ENCODE measurements around the gene KNDC1.
A peak's percentile ranks its signal among the peaks of the same experiment; 100 is the strongest.
"Not testable (repeated sequence)": the region's sequence is repeated elsewhere in the genome, so short reads cannot be mapped to it uniquely, and the experiment has no call there.

KNDC1 gene

DNA sequence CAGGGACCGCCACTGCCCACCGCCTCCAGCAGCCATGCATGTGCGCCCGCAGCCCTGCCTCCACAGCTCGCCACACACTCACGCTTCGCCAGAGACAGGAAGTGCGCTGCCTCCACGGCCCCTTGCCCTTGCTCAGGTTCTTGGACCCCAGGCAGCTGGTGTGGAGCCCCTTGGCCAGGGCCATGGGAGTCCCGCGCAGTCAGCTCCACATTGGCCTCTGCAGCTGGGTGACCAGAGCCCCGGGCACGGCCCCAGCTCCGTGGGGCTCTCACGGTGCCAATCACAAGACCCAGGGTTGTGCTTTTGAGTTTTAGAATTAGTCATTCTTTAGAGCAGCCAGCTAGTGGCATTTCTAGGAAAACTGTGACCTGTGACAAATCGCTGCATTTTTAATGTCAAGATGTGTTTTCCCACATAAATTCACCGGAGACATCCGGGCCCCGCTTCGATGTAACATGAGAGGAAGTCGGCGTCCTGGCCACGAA lies 65.7 kb downstream of the KNDC1 start:
- WGBS = 96% methylated on average over 23 of the region's 23 CpGs
- H3K4me1 ChIP-seq (ENCODE audit: insufficient read depth, low read length) = no peaks in the 10 kb centered on the region
- no peak overlapping the region for H3K4me3 ChIP-seq (ENCODE audit: low read length)
- no peaks in the 10 kb centered on the region for H3K9me3 ChIP-seq (ENCODE audit: insufficient read depth, low read depth, low read length)
- H3K27me3 ChIP-seq (ENCODE audit: insufficient read depth, low read length) = peaks cover 27% of the 10 kb centered on the region
- H3K36me3 ChIP-seq (ENCODE audit: insufficient read depth, low read length) = no peaks in the 10 kb centered on the region
- H3K9ac ChIP-seq (ENCODE audit: low read depth, low read length) = 0 out of 2 replicates have a peak overlapping the region, but pooled peaks have one; percentile 19
- H3K27ac ChIP-seq (ENCODE audit: low read depth, low read length) = no peak overlapping the region

DNA sequence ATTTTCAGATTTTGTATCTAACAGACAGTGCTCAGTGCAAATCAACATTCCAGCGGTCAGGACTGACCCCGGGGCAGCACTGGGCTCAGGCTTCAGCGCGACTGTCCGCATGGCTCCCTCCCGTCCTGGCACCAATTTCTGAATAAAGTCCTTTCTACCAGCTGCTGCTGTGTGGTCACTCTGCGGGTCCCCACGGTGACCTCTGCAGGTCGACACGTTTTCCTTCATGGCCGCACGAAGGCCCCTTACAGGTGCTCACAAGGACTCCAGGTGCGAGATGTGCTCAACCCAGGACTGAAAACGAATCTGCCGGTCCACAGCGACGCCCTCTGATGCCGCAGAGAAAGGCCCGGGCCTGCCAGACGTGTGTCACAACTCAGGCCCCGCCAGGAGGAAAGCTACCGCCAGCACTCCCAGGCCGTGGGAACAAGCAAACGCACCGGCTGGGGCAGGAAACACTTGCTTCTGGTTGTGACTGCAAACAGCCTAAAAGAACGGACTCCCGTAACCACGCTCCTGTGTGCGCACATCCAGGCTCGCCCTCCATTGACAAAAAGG lies 66.3 kb downstream of the KNDC1 start:
- peaks cover 32% of the 10 kb centered on the region for H3K27me3 ChIP-seq (ENCODE audit: insufficient read depth, low read length)
- H3K9me3 ChIP-seq (ENCODE audit: insufficient read depth, low read depth, low read length) = no peaks in the 10 kb centered on the region
- H3K4me1 ChIP-seq (ENCODE audit: insufficient read depth, low read length) = no peaks in the 10 kb centered on the region
- no peak overlapping the region for H3K27ac ChIP-seq (ENCODE audit: low read depth, low read length)
- H3K9ac ChIP-seq (ENCODE audit: low read depth, low read length) = 0 out of 2 replicates have a peak overlapping the region, but pooled peaks have one; percentile 19
- WGBS = 87% methylated on average over 30 of the region's 30 CpGs
- H3K36me3 ChIP-seq (ENCODE audit: insufficient read depth, low read length) = no peaks in the 10 kb centered on the region
- no peak overlapping the region for H3K4me3 ChIP-seq (ENCODE audit: low read length)

DNA sequence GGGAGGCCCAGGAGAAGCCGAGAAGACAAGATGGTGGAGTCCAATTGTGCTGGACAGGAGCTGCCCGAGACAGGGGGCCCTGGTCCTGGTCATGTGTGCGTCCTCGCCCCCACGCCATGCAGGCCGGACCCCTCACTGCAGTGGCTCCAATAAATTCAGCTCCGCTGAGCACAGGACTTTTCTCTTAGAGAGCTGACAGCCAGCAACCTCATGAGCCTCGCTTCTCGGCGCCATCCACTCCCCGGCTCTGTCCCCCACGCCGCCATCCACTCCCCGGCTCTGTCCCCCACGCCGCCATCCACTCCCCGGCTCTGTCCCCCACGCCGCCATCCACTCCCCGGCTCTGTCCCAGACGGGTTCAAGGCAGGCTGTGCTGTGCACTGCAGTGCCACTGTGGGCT lies 67.2 kb downstream of the KNDC1 start:
- no peak overlapping the region for H3K9ac ChIP-seq (ENCODE audit: low read depth, low read length)
- H3K27me3 ChIP-seq (ENCODE audit: insufficient read depth, low read length) = peaks cover 41% of the 10 kb centered on the region
- no peaks in the 10 kb centered on the region for H3K36me3 ChIP-seq (ENCODE audit: insufficient read depth, low read length)
- H3K4me1 ChIP-seq (ENCODE audit: insufficient read depth, low read length) = no peaks in the 10 kb centered on the region; the same call in 1 of the 2 replicates
- H3K9me3 ChIP-seq (ENCODE audit: insufficient read depth, low read depth, low read length) = no peaks in the 10 kb centered on the region
- H3K4me3 ChIP-seq (ENCODE audit: low read length) = no peak overlapping the region
- no peak overlapping the region for H3K27ac ChIP-seq (ENCODE audit: low read depth, low read length)
- WGBS = 95% methylated on average over 21 of the region's 21 CpGs

DNA sequence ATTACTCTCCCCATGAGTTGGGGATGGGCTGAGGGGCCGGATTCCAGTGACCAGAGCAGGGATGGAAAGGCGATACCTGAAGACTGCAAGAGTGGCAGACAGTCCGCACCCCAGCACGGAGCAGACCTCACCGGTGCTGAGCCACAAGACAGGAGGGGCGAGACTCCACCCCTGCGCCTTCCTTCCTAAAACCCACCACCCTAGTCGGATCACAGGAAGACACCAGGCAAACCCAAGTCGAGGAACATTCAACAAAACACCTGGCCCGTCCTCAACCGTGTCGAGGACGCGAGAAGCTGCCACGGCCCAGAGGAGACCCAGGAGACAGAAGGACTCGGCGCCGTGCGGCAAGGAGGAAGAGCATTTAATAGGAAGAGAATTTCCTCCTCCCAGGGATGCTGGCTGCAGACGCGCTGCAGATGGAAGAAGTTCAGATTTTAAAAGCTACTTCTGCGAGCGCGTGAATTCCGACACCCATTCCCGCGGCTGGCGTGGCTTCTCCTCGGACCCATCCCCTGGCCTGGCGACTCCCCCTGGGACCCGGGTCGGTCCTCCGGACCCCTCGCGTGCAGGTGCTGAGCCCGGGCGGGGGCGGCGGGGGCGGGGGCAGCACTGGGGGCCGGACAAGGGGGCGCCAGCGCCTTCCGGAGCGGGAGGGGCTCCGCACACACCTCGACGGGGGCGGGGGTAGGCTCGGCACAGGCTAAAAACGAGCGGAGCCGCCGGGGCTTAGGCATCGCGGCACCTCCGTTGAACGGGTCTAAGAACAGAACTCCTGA lies 69.4 kb downstream of the KNDC1 start:
- Histone ChIP-seq H3K9me3 (ENCODE audit: insufficient read depth, low read depth, low read length) (no peaks in the 10 kb centered on the region), H3K9ac (ENCODE audit: low read depth, low read length) (no peak overlapping the region), H3K27ac (ENCODE audit: low read depth, low read length) (no peak overlapping the region), H3K27me3 (ENCODE audit: insufficient read depth, low read length) (peaks cover 60% of the 10 kb centered on the region), H3K4me3 (ENCODE audit: low read length) (peak overlapping the region; percentile 47), H3K36me3 (ENCODE audit: insufficient read depth, low read length) (no peaks in the 10 kb centered on the region), H3K4me1 (ENCODE audit: insufficient read depth, low read length) (no peaks in the 10 kb centered on the region; the same call in 1 of the 2 replicates)
- 8% methylated on average over 58 of the region's 58 CpGs for WGBS

DNA sequence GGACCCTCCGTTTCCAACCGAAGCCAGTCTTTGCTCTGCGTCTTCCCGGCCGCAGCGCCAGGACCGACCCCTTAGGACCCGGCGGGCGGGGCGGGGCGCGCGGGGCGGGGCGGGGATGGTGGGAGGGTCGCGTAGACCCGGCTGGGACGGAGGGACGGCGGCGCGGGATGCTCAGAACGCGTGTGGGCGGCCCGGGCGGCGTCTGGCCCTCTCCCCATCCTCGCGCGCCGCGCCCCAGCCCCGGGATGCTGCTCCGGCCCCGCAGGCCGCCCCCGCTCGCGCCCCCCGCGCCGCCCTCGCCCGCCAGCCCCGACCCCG lies 70.0 kb downstream of the KNDC1 start, which contains the start of gene UTF1:
Gene UTF1, plus strand, starts transcription at position 174 of the 318 bp plus-strand sequence. Its CDS starts 72 bp downstream, at position 246.
- no peaks in the 10 kb centered on the region; the same call in 1 of the 2 replicates for H3K4me1 ChIP-seq (ENCODE audit: insufficient read depth, low read length)
- H3K9me3 ChIP-seq (ENCODE audit: insufficient read depth, low read depth, low read length) = no peaks in the 10 kb centered on the region
- H3K36me3 ChIP-seq (ENCODE audit: insufficient read depth, low read length) = no peaks in the 10 kb centered on the region
- peak within 1 kb of the TSS; percentile 24; the same call in 1 of the 2 replicates for H3K9ac ChIP-seq (ENCODE audit: low read depth, low read length)
- H3K27me3 ChIP-seq (ENCODE audit: insufficient read depth, low read length) = peaks cover 63% of the 10 kb centered on the region
- peak within 1 kb of the TSS; percentile 47 for H3K4me3 ChIP-seq (ENCODE audit: low read length)
- WGBS = under 1% methylated on average over 49 of the region's 49 CpGs
- H3K27ac ChIP-seq (ENCODE audit: low read depth, low read length) = no peak within 1 kb of the TSS

DNA sequence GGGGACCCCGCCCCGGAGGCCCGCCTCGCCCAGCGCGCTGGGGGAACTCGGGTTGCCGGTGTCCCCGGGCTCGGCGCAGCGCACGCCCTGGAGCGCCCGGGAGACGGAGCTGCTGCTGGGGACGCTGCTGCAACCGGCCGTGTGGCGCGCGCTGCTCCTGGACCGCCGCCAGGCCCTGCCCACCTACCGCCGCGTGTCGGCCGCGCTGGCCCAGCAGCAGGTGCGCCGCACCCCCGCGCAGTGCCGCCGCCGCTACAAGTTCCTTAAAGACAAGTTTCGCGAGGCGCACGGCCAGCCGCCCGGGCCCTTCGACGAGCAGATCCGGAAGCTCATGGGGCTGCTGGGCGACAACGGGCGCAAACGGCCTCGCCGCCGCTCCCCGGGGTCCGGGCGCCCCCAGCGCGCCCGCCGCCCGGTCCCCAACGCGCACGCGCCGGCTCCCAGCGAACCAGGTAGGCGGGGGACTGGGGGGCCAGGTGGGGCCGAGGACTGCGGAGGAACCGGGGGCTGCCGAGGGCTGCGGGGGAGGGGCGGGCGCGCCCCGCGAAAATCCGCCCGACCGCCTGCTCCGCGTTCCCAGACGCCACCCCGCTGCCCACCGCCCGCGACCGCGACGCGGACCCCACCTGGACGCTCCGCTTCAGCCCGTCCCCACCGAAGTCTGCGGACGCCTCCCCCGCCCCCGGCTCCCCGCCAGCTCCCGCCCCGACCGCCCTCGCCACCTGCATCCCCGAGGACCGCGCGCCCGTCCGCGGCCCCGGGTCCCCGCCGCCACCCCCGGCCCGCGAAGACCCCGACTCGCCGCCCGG lies 70.6 kb downstream of the KNDC1 start:
- no peaks in the 10 kb centered on the region for H3K9me3 ChIP-seq (ENCODE audit: insufficient read depth, low read depth, low read length)
- H3K4me3 ChIP-seq (ENCODE audit: low read length) = peak overlapping the region; percentile 47
- no peaks in the 10 kb centered on the region for H3K36me3 ChIP-seq (ENCODE audit: insufficient read depth, low read length)
- peak overlapping the region; percentile 24; the same call in 1 of the 2 replicates for H3K9ac ChIP-seq (ENCODE audit: low read depth, low read length)
- WGBS = 1% methylated on average over 122 of the region's 122 CpGs
- H3K27me3 ChIP-seq (ENCODE audit: insufficient read depth, low read length) = peaks cover 69% of the 10 kb centered on the region
- H3K27ac ChIP-seq (ENCODE audit: low read depth, low read length) = no peak overlapping the region
- no peaks in the 10 kb centered on the region; the same call in 1 of the 2 replicates for H3K4me1 ChIP-seq (ENCODE audit: insufficient read depth, low read length)

DNA sequence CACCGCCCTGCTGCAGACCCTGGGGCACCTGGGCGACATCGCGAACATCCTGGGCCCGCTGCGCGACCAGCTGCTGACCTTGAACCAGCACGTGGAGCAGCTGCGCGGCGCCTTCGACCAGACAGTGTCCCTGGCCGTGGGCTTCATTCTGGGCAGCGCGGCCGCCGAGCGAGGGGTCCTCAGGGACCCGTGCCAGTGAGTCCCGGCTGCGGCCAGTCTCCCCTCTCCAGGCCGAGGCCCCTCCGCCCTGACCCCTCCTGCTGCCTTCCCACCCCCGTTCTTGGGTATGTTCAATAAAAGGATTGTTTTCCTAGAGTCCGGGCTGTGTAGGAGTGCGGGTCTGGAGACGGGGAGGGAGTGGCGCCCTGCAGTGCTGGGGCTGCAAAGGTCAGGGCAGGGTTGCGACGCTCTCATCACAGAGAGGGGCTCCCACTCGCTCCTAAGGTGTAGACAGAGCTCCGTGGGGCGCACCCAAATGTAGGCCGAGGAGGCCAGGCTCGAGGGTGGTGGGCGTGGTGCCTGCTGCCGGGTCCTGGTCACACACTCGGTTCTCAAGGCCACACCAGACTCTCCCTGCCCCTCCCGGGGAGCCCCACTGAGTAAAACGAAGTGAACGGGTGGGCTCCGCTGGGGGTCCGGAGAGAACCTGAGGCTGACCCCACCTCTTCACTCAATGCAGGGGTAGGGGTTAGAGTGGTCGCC lies 71.4 kb downstream of the KNDC1 start:
- peak overlapping the region; percentile 34 for H3K4me3 ChIP-seq (ENCODE audit: low read length)
- H3K9me3 ChIP-seq (ENCODE audit: insufficient read depth, low read depth, low read length) = no peaks in the 10 kb centered on the region
- no peaks in the 10 kb centered on the region; the same call in 1 of the 2 replicates for H3K4me1 ChIP-seq (ENCODE audit: insufficient read depth, low read length)
- 9% methylated on average over 44 of the region's 44 CpGs for WGBS
- H3K9ac ChIP-seq (ENCODE audit: low read depth, low read length) = no peak overlapping the region
- peak overlapping the region; percentile 1; the same call in 1 of the 2 replicates for H3K27ac ChIP-seq (ENCODE audit: low read depth, low read length)
- H3K36me3 ChIP-seq (ENCODE audit: insufficient read depth, low read length) = no peaks in the 10 kb centered on the region
- H3K27me3 ChIP-seq (ENCODE audit: insufficient read depth, low read length) = peaks cover 77% of the 10 kb centered on the region

DNA sequence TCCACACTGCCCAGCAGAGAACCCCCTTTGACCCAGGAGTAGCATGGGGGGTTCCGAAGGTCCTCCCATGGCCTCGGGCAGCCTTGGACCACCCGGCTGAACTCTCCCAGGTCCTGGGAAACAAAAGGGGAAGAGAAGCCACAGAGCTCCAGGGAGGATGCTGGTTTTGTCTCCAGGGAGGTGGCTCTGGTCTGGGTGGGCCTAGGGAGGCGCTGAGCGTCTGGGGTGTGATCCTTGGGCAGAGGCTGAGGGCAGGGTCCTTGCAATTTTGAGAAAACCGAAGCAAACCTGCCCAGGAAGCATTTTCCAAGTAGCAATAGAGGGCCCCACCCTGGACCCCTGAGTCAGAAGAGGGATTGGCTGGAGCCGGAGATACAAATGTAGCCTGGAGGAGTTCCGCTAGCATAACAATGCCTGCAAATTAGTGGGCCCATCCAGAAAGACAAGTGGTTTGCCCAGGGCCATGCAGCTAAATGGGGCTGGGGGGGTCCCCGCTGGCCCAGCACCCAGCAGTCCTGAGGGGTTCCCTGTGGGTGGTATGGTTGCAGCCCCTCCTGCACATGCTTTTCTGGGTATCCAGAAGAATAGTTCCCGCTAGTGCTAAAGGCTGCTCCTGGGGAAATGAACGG lies 72.0 kb downstream of the KNDC1 start:
- Histone ChIP-seq H3K36me3 (ENCODE audit: insufficient read depth, low read length) (no peaks in the 10 kb centered on the region), H3K9me3 (ENCODE audit: insufficient read depth, low read depth, low read length) (no peaks in the 10 kb centered on the region), H3K27ac (ENCODE audit: low read depth, low read length) (peak overlapping the region; percentile 1; the same call in 1 of the 2 replicates), H3K4me1 (ENCODE audit: insufficient read depth, low read length) (no peaks in the 10 kb centered on the region; the same call in 1 of the 2 replicates), H3K4me3 (ENCODE audit: low read length) (peak overlapping the region; percentile 34), H3K27me3 (ENCODE audit: insufficient read depth, low read length) (peaks cover 83% of the 10 kb centered on the region), H3K9ac (ENCODE audit: low read depth, low read length) (no peak overlapping the region)
- 6% methylated on average over 11 of the region's 11 CpGs for WGBS

DNA sequence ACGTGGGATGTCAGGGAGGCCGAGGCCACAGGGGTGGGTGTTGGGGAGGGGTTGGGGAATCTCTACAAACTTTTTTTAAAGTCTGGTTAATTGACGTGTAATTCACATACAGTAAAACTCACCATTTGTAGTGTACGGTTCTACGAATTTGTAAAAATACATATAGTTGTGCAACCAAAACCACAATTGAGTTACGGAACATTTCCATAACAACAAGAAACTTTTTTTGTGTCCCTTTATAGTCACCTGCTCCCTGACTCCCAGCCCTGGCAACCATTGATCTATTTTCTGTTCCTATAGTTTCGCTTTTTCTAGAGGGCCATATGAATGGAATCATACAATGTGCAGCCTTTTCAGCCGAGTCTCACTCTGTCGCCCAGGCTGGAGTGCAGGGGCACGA lies 74.8 kb downstream of the KNDC1 start:
- H3K27ac ChIP-seq (ENCODE audit: low read depth, low read length); H3K9ac ChIP-seq (ENCODE audit: low read depth, low read length); H3K36me3 ChIP-seq (ENCODE audit: insufficient read depth, low read length); H3K9me3 ChIP-seq (ENCODE audit: insufficient read depth, low read depth, low read length); H3K4me1 ChIP-seq (ENCODE audit: insufficient read depth, low read length); H3K4me3 ChIP-seq (ENCODE audit: low read length): not testable (repeated sequence)
- WGBS = 71% methylated on average over 7 of the region's 10 CpGs
- peaks cover 90% of the 10 kb centered on the region for H3K27me3 ChIP-seq (ENCODE audit: insufficient read depth, low read length)

DNA sequence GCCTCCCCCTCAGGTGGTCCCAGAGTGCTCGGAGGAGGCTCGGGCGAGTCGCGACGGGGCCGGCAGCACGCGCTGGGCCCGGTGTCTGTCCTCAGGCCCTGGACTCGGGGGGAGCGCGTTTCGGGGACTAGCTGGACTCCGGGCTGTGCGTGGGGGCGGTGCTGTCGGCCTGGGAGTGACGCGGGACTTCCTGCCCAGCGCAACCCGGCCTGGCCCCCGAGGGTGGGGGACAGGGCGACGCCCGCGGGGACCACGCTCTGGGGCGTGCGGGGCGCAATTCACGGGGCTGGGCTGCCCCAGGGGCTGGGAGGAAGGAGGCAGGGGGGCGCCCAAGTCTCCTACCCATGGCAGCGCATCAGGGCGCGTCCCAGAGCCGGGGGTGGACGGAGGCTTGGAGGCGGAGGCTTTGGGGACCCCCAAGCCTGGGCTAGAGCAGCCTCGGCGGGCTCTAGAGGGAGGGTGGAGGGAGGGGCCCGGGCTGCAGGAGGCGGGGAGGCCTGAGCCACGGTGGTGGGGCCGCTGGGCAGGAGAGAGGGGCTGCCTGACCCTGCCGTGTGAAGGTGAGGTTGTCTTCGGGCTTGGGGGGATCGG lies 75.3 kb downstream of the KNDC1 start:
- Histone ChIP-seq H3K27me3 (ENCODE audit: insufficient read depth, low read length) (peaks cover 86% of the 10 kb centered on the region), H3K9ac (ENCODE audit: low read depth, low read length) (no peak overlapping the region), H3K36me3 (ENCODE audit: insufficient read depth, low read length) (no peaks in the 10 kb centered on the region), H3K4me1 (ENCODE audit: insufficient read depth, low read length) (peaks cover 4% of the 10 kb centered on the region), H3K9me3 (ENCODE audit: insufficient read depth, low read depth, low read length) (no peaks in the 10 kb centered on the region), H3K27ac (ENCODE audit: low read depth, low read length) (no peak overlapping the region), H3K4me3 (ENCODE audit: low read length) (peak overlapping the region; percentile 30; the same call in 1 of the 2 replicates)
- WGBS = 6% methylated on average over 48 of the region's 48 CpGs

Data from HUES64 (cell line).